HEK293 (cell line): Measurements from ENCODE around the gene DAZAP1.

Experiments used
- CTCF ChIP-seq: fragments of 450-650 bp; formaldehyde crosslinking; IDR thresholded peaks from 2 replicates; pipeline ENCODE4 v1.5.1; 2016; ENCODE audit warnings: missing biosample characterization, missing genetic modification characterization
- MYNN ChIP-seq: fragments of 450-650 bp; formaldehyde crosslinking; IDR thresholded peaks from 2 replicates; pipeline ENCODE4 v1.5.1; 2016; ENCODE audit warnings: missing biosample characterization, missing genetic modification characterization, borderline replicate concordance
- PRDM1 ChIP-seq: fragments of 450-650 bp; formaldehyde crosslinking; IDR thresholded peaks from 2 replicates; pipeline ENCODE4; 2016; ENCODE audit warnings: missing biosample characterization, missing genetic modification characterization
- SP7 ChIP-seq: fragments of 450-650 bp; formaldehyde crosslinking; IDR thresholded peaks from 2 replicates; pipeline ENCODE4 v1.5.1; 2016; ENCODE audit warnings: missing biosample characterization, missing genetic modification characterization
- WT1 ChIP-seq: fragments of 450-650 bp; formaldehyde crosslinking; IDR thresholded peaks from 2 replicates; pipeline ENCODE4 v1.5.1; 2016; ENCODE audit warnings: missing biosample characterization, missing genetic modification characterization
- ZBTB44 ChIP-seq: fragments of 450-650 bp; IDR thresholded peaks from 2 replicates; pipeline ENCODE4 v1.5.1; 2018; ENCODE audit warnings: missing biosample characterization, mild to moderate bottlenecking, missing genetic modification characterization
- ZFHX2 ChIP-seq: fragments of 450-650 bp; formaldehyde crosslinking; conservative IDR thresholded peaks from 2 replicates; pipeline ENCODE4 v1.5.1; 2016; ENCODE audit warnings: missing biosample characterization, missing genetic modification characterization
- ZFP3 ChIP-seq: fragments of 450-650 bp; formaldehyde crosslinking; IDR thresholded peaks from 2 replicates; pipeline ENCODE4 v1.5.1; 2016; ENCODE audit warnings: low read depth, missing biosample characterization, missing genetic modification characterization
- ZNF311 ChIP-seq: fragments of 450-650 bp; formaldehyde crosslinking; IDR thresholded peaks from 2 replicates; pipeline ENCODE4 v1.5.1; 2017; ENCODE audit warnings: missing biosample characterization, missing genetic modification characterization, borderline replicate concordance

DNA sequence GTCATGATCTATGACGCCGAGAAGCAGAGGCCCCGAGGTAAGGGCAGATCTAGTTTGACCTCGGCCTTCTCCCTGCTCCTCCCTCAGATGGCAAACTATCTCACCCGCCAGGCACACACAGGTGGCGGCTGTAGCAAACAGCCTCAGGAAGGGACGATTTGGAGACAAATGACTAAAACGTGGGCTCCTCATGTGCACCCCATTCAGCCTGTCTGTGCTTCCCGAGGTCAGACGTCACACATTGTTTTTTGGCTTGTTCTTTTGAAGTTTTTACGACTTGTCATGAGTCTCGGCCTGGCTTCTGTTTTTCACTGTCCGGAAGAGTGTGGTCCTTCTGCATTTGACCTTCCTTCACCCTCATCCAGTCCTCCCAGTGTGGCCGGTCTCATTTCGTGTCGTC, 15.0 kb downstream of the DAZAP1 start:
- TF ChIP-seq ZNF311 (tag by site-specific recombination) (no peak), CTCF (tag by site-specific recombination) (no peak), WT1 (tag by site-specific recombination) (0 out of 2 replicates have a peak, but pooled peaks have one; percentile 2), MYNN (tag by site-specific recombination) (no peak), PRDM1 (tag by site-specific recombination) (no peak), ZFHX2 (no peak), ZBTB44 (tag by site-specific recombination) (no peak), SP7 (no peak), ZFP3 (tag by site-specific recombination) (no peak)
